Endothelial cell of hepatic sinusoid (primary cell): ENCODE results near the gene ASIC4.

ENCODE experiments used
- in situ Hi-C: cut with HindIII; loops from 2 replicates; pipeline ENCODE4 v1.10.0; 2017; ENCODE audit warnings: low sequenced_read_pairs

ASIC4 gene

DNA sequence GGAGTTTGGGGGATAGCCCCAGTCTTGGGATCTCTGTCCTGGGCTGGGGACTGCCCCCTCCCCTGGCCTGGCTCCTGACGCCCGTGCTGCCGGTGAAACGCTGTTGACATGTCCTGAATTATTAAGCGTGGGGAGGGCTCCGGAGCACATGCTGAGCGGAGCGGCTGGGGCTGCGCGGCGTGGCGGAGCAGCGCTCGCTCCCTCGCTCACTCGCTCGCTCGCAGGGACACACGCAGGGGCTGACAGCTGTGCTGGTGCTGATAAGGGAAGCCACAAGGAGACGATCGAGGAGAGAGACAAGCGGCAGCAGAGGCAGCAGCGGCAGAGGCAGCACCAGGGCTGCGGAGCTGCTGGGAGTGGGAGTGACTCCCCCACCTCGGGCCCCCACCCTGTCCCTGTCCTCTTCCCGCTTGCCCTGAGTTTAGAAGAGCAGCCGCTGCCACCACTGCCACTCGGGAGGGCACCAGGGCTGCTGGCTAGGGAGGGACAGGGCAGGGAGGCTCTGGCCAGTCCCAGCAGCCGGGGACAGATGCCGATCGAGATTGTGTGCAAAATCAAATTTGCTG lies at the start of gene ASIC4:
TSS of gene ASIC4 (plus strand) at position 287 of the 566 bp plus-strand sequence. CDS start at position 530, 243 bp downstream.
- in situ Hi-C loops, result no loop called here

GRCh38 chr2:219465659-219466561 lies 48.4 kb upstream of the ASIC4 start:
- in situ Hi-C loops, result no loop called here

- in situ Hi-C loops, result no loop called here
Observed at GRCh38 chr2:219466816-219467735, 47.2 kb upstream of the ASIC4 start.

GRCh38 chr2:219467736-219468075 lies 46.6 kb upstream of the ASIC4 start:
- in situ Hi-C loops, result no loop called here

GRCh38 chr2:219468410-219469185 lies 45.7 kb upstream of the ASIC4 start:
- in situ Hi-C loops, result no loop called here

GRCh38 chr2:219469186-219469724 lies 45.0 kb upstream of the ASIC4 start:
- in situ Hi-C loops, result no loop called here

GRCh38 chr2:219470429-219470828 lies 43.9 kb upstream of the ASIC4 start:
- in situ Hi-C loops, result loop anchor here (5.0 kb wide), 1 partner anchor 37 kb away; no protein-coding TSS in a partner anchor

DNA sequence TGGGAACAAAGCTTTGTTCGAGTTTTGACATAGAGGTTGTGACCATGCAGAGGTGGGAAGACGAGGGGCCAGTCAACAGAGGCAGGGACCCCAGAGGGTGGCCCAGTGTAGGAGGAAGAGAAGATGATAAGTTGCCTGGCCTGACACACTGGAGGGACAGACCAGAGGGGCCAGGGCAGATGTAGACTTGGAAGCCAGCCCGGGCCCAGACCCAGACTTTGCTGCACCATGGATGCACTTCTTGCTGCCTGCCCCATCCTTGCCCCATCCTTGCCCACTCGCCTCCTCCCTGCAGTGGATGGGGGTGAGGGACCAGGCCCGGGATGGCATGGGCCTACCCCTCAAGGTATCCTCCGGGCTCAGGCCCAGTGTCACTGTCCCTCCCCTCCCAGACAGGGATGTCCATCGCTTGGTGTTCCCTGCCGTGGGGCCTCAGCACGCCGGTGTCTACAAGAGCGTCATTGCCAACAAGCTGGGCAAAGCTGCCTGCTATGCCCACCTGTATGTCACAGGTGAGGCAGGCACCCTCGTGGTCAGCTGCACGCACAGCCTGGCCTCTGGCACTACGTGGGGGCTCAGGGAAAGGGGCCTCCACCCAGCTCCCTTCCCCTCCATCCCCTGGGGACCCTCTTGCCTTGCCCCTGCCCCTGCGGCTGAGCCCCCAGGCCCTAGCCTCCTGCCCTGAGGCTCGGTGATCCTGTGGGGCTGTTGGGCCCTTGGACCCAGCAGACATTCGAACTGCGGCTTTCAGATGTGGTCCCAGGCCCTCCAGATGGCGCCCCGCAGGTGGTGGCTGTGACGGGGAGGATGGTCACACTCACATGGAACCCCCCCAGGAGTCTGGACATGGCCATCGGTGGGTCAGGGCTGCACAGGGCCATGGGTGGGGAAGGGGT lies 42.6 kb upstream of the ASIC4 start:
- in situ Hi-C loops, result loop anchor here (5.0 kb wide), 1 partner anchor 36 kb away; no protein-coding TSS in a partner anchor

DNA sequence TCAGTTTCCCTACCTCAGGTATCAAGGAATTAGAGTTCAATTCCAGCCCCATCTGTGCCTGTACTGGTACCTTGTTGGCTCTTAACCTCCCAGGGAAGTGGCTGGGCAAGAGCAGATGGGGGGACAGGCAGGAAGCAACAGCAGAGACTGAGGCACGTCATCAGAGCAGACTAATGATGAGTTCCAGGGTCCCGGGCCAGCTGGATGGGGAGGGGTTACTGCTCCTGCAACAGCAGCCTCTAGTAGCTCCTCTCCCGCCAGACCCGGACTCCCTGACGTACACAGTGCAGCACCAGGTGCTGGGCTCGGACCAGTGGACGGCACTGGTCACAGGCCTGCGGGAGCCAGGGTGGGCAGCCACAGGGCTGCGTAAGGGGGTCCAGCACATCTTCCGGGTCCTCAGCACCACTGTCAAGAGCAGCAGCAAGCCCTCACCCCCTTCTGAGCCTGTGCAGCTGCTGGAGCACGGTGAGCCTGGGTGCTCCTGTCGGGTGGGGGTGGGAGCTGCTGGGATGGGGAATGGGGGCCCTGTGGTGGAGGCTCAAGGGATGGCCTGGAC lies 41.6 kb upstream of the ASIC4 start:
- in situ Hi-C loops, result loop anchor here (5.0 kb wide), 1 partner anchor 35 kb away; no protein-coding TSS in a partner anchor

- in situ Hi-C loops, result loop anchor here (5.0 kb wide), 1 partner anchor 34 kb away; no protein-coding TSS in a partner anchor
Observed at GRCh38 chr2:219473511-219473910, 40.8 kb upstream of the ASIC4 start.

DNA sequence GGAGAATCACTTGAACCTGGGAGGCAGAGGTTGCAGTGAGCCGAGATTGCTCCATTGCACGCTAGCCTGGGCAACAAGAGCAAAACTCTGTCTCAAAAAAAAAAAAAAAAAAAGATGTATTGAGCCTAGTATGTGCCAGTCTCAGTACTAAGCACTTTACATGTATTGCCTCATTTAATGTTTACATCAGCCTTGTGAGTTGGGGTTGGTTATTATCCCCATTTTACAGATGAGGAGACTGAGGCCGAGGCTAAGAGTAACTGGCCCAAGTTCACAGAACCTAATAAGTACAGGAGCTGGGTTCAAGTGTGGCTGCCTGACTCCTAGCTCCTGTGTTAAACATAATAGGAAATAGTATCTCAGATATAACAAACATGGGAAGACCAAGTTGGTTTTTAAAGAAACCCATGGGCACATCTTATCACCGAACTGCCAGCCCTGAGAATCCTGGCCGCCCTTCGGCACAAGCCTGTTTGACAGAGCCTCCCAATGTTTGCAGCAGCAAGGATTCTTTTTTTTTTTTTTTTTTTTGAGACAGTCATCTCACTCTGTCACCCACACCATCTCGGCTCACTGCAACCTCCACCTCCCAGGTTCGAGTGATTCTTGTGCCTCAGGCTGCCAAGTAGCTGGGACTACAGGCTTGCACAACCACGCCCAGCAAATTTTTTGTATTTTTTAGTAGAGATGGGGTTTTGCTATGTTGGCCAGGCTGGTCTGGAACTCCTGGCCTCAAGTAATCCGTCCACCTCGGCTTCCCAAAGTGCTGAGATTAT lies 39.8 kb upstream of the ASIC4 start:
- in situ Hi-C loops, result loop anchor here (5.0 kb wide), 1 partner anchor 33 kb away; no protein-coding TSS in a partner anchor

DNA sequence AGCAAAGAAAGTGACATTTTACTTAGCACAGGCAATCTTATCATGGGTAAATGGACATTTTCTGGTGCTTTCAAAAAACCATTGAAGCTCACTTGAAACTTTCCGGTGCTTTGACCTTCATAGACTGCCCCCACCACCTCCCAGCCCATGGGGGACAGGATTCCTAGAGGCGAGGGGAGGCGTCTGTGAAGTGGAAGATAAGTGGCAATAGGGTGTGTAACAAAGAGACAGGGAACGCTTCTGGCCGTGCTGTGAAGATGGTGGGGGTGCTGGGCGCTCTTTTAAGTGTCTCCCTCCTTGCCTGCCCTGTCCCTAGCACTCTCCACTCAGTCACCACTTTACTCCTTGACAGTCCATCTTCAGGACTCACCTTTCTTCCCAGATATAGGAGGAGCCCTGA lies 39.0 kb upstream of the ASIC4 start:
- in situ Hi-C loops, result no loop called here

GRCh38 chr2:219475697-219476651 lies 38.3 kb upstream of the ASIC4 start:
- in situ Hi-C loops, result no loop called here

- in situ Hi-C loops, result no loop called here
Observed at GRCh38 chr2:219476652-219477151, 37.6 kb upstream of the ASIC4 start.

GRCh38 chr2:219477179-219477578 lies 37.1 kb upstream of the ASIC4 start:
- in situ Hi-C loops, result no loop called here

- in situ Hi-C loops, result no loop called here
Observed at GRCh38 chr2:219477815-219478214, 36.5 kb upstream of the ASIC4 start.

DNA sequence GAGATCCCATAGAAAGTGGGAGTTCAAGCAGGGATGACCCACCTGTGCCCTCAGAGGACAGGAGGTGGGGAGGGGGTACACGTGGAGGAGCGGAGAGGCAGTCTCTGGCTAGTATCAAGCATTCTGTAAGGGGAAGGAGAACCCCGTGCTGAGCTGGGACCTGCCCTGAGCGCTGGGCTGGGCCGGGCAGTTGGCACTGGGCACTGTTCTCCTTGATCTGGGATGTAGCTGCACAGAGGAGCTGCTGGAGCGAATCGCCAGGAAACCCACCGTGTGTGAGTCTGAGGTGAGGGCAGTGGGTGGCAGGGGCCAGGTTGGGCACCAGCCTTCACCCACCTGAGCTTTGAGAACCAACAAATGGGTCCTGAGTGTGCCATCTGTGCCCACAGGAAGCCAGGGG lies 35.4 kb upstream of the ASIC4 start:
- in situ Hi-C loops, result no loop called here
